ENCODE data around the gene ANKS1B. TPM values are rescaled to one million over a fixed set of nuclear protein-coding genes. Genes with fewer than 3 reads are reported as not detected.

The ANKS1B gene
- total and polyA plus RNA-seq, 3 experiments from 2014 or later, result 0.39 to 0.60 TPM; not detected in 1

GRCh38 chr12:99833397-99833796, 151.3 kb downstream of the ANKS1B start:
- ChIA-PET CTCF (no interaction called here), POLR2A (no interaction called here)
- no peaks in the 10 kb centered on the region for H3K36me3 Mint-ChIP-seq
- H3K9me3 ChIP-seq (ENCODE audit: low read length), result no peaks in the 10 kb centered on the region
- no peak for DNase-seq
- H3K4me1 Mint-ChIP-seq, result no peaks in the 10 kb centered on the region
- H3K27ac Mint-ChIP-seq, result no peak overlapping the region
- H3K4me1 ChIP-seq (ENCODE audit: insufficient read depth, low read length), result no peaks in the 10 kb centered on the region
- H3K4me3 Mint-ChIP-seq, result no peak overlapping the region
- H3K27me3 Mint-ChIP-seq, result no peaks in the 10 kb centered on the region
- no peaks in the 10 kb centered on the region for H3K27me3 ChIP-seq (ENCODE audit: insufficient read depth, low read length, poor library complexity, severe bottlenecking)
- no peak overlapping the region for H3K4me3 ChIP-seq (ENCODE audit: low read length)
- no peaks in the 10 kb centered on the region for H3K36me3 ChIP-seq (ENCODE audit: insufficient read depth, low read length)
- H3K27ac ChIP-seq (ENCODE audit: low read depth, low read length), result no peak overlapping the region
- H3K9me3 Mint-ChIP-seq, result peaks cover 0 to 15% (median 3%) of the 10 kb centered on the region in 5 donors

DNA sequence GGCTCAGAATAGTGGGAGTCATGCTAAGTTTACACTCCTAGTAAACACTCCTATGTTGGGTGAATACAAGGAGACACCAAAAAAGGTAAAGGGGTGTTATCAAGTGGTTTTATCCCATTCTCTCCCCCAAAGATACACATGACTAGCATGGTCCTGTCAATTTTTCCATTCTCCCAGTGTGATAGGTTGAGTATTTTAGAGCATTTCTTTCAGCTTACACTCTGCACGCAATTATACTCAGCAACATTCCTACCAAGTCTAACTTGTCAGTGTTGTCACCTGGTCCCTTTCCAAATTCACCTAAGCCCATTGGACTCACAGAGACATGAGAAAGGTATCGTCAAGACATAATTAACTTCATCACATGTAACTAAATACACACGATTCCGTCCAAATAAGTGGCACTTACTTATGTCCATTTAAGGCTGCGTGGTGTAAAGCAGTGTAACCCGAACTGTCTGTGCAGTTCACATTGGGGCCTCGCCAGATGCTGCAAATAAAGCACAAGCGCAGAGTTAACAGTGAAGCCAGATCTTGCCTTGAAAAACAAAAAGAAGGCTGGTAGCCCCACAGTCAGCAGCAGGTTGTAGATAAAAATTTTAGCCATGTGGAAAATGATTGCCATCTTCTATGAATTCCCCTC, 159.7 kb downstream of the ANKS1B start:
- H3K27ac Mint-ChIP-seq, result no peak overlapping the region
- CTCF ChIA-PET, result no interaction called here

GRCh38 chr12:99822273-99822672, 162.5 kb downstream of the ANKS1B start:
- Mint-ChIP-seq H3K27ac (no peak overlapping the region), H3K27me3 (no peaks in the 10 kb centered on the region), H3K4me1 (no peaks in the 10 kb centered on the region), H3K4me3 (no peak overlapping the region), H3K36me3 (no peaks in the 10 kb centered on the region), H3K9me3 (peaks cover 0 to 11% (median 2%) of the 10 kb centered on the region in 5 donors)
- Histone ChIP-seq H3K9me3 (ENCODE audit: low read length) (no peaks in the 10 kb centered on the region), H3K4me1 (ENCODE audit: insufficient read depth, low read length) (no peaks in the 10 kb centered on the region), H3K4me3 (ENCODE audit: low read length) (no peak overlapping the region), H3K27me3 (ENCODE audit: insufficient read depth, low read length, poor library complexity, severe bottlenecking) (no peaks in the 10 kb centered on the region), H3K36me3 (ENCODE audit: insufficient read depth, low read length) (no peaks in the 10 kb centered on the region), H3K27ac (ENCODE audit: low read depth, low read length) (no peak overlapping the region)
- POLR2A ChIA-PET, result no interaction called here
- DNase-seq, result no peak
- CTCF ChIA-PET, result no interaction called here

More for the DNA sequence above, 159.7 kb downstream of the ANKS1B start:
- Histone ChIP-seq H3K4me1 (ENCODE audit: insufficient read depth, low read length) (no peaks in the 10 kb centered on the region), H3K27ac (ENCODE audit: low read depth, low read length) (no peak overlapping the region), H3K27me3 (ENCODE audit: insufficient read depth, low read length, poor library complexity, severe bottlenecking) (no peaks in the 10 kb centered on the region), H3K4me3 (ENCODE audit: low read length) (no peak overlapping the region), H3K36me3 (ENCODE audit: insufficient read depth, low read length) (no peaks in the 10 kb centered on the region), H3K9me3 (ENCODE audit: low read length) (no peaks in the 10 kb centered on the region)
- no peak overlapping the region for H3K4me3 Mint-ChIP-seq
- no peaks in the 10 kb centered on the region for H3K4me1 Mint-ChIP-seq
- no peak for DNase-seq
- H3K36me3 Mint-ChIP-seq, result no peaks in the 10 kb centered on the region
- H3K9me3 Mint-ChIP-seq, result peaks cover 0 to 14% (median 5%) of the 10 kb centered on the region in 5 donors
- no peaks in the 10 kb centered on the region for H3K27me3 Mint-ChIP-seq
- POLR2A ChIA-PET, result no interaction called here

DNA sequence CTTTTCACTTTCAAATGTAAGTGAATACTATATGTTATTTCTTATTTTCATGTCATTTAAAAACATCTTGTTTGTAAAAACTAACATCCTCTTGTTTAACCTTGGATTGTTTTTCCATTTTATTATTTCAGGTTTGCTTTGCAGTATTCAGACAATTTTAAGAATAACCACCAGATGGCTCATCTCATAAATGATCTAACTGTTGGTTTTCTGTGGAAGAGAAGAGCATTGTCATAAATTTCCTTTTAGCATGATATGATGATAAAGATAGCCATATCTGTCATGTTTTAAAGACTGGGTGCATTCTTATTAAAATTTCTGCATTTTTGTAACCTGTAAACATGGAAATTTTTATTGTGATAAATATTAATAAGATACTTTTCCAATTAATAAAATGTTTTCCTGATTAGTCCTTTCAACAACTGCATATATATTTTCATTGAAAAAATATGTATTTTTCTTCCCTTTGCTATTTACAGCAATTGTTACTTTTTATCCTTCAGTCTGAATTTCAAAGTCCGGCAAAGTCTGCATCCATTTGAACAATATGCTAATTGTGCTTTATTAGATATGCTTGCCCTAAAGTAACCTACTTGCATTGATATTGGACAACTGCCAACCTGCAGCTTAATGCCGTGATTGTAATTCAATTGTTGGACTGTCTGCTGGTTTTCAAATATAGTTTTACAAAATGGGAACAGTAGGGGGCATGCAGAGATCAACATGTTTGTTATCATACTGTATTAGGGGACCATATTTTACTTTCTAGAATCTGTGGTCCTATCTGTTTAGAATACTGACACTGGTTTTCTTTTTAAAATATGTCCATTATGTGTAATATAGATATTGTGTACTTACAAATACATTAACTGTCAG, 173.8 kb downstream of the ANKS1B start:
- no peaks in the 10 kb centered on the region for H3K27me3 ChIP-seq (ENCODE audit: insufficient read depth, low read length, poor library complexity, severe bottlenecking)
- Mint-ChIP-seq H3K36me3 (no peaks in the 10 kb centered on the region), H3K4me3 (no peak overlapping the region), H3K9me3 (peaks cover 0 to 8% (median 0%) of the 10 kb centered on the region in 5 donors), H3K27me3 (no peaks in the 10 kb centered on the region), H3K4me1 (no peaks in the 10 kb centered on the region), H3K27ac (no peak overlapping the region)
- H3K9me3 ChIP-seq (ENCODE audit: low read length), result no peaks in the 10 kb centered on the region
- no peaks in the 10 kb centered on the region for H3K36me3 ChIP-seq (ENCODE audit: insufficient read depth, low read length)
- CTCF ChIA-PET, result no interaction called here
- no peak overlapping the region for H3K4me3 ChIP-seq (ENCODE audit: low read length)
- no peaks in the 10 kb centered on the region for H3K4me1 ChIP-seq (ENCODE audit: insufficient read depth, low read length)
- H3K27ac ChIP-seq (ENCODE audit: low read depth, low read length), result no peak overlapping the region
- POLR2A ChIA-PET, result no interaction called here
- no peak for DNase-seq

GRCh38 chr12:99809909-99810308, 174.8 kb downstream of the ANKS1B start:
- DNase-seq, result no peak
- peaks cover 0 to 8% (median 1%) of the 10 kb centered on the region in 5 donors for H3K9me3 Mint-ChIP-seq
- H3K27ac Mint-ChIP-seq, result no peak overlapping the region
- no peaks in the 10 kb centered on the region for H3K4me1 Mint-ChIP-seq
- POLR2A ChIA-PET, result no interaction called here
- no peak overlapping the region for H3K4me3 Mint-ChIP-seq
- no peak overlapping the region for H3K4me3 ChIP-seq (ENCODE audit: low read length)
- H3K36me3 Mint-ChIP-seq, result no peaks in the 10 kb centered on the region
- H3K4me1 ChIP-seq (ENCODE audit: insufficient read depth, low read length), result no peaks in the 10 kb centered on the region
- CTCF ChIA-PET, result no interaction called here
- no peaks in the 10 kb centered on the region for H3K9me3 ChIP-seq (ENCODE audit: low read length)
- no peak overlapping the region for H3K27ac ChIP-seq (ENCODE audit: low read depth, low read length)
- H3K27me3 Mint-ChIP-seq, result no peaks in the 10 kb centered on the region
- no peaks in the 10 kb centered on the region for H3K36me3 ChIP-seq (ENCODE audit: insufficient read depth, low read length)
- H3K27me3 ChIP-seq (ENCODE audit: insufficient read depth, low read length, poor library complexity, severe bottlenecking), result no peaks in the 10 kb centered on the region

- Histone ChIP-seq H3K4me3 (ENCODE audit: low read length) (no peak overlapping the region), H3K9me3 (ENCODE audit: low read length) (no peaks in the 10 kb centered on the region), H3K27ac (ENCODE audit: low read depth, low read length) (no peak overlapping the region), H3K27me3 (ENCODE audit: insufficient read depth, low read length, poor library complexity, severe bottlenecking) (no peaks in the 10 kb centered on the region), H3K36me3 (ENCODE audit: insufficient read depth, low read length) (no peaks in the 10 kb centered on the region), H3K4me1 (ENCODE audit: insufficient read depth, low read length) (no peaks in the 10 kb centered on the region)
- no peak for DNase-seq
- Mint-ChIP-seq H3K4me3 (no peak overlapping the region), H3K4me1 (no peaks in the 10 kb centered on the region), H3K27ac (no peak overlapping the region), H3K9me3 (peaks cover 0 to 8% (median 3%) of the 10 kb centered on the region in 5 donors), H3K36me3 (no peaks in the 10 kb centered on the region), H3K27me3 (no peaks in the 10 kb centered on the region)
- ChIA-PET POLR2A (no interaction called here), CTCF (no interaction called here)
Observed at GRCh38 chr12:99806304-99806703, 178.4 kb downstream of the ANKS1B start.

DNA sequence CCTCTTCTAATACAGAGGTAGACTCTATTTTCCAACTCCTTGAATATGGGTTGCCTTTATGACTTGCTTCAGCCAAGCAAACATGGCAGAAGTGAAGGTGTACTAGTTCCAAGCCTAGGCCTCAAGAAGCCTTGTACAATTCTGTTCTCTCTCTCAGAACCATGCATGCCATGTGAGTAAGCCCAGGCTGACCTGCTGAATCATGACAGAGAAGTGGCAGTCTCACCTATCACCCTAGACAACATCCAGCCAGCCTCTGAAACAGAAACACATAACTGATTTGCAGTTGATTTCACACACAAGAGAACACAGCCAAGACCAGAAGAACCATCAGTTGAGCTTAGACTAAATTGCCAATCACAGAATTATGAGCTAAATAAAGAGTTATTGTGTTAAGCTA, 180.0 kb downstream of the ANKS1B start:
- no peaks in the 10 kb centered on the region for H3K4me1 Mint-ChIP-seq
- no peaks in the 10 kb centered on the region for H3K4me1 ChIP-seq (ENCODE audit: insufficient read depth, low read length)
- H3K27me3 Mint-ChIP-seq, result no peaks in the 10 kb centered on the region
- H3K27ac Mint-ChIP-seq, result no peak overlapping the region
- H3K27me3 ChIP-seq (ENCODE audit: insufficient read depth, low read length, poor library complexity, severe bottlenecking), result no peaks in the 10 kb centered on the region
- H3K36me3 Mint-ChIP-seq, result no peaks in the 10 kb centered on the region
- no peak overlapping the region for H3K4me3 ChIP-seq (ENCODE audit: low read length)
- peaks cover 0 to 8% (median 3%) of the 10 kb centered on the region in 5 donors for H3K9me3 Mint-ChIP-seq
- no peak overlapping the region for H3K4me3 Mint-ChIP-seq
- no peaks in the 10 kb centered on the region for H3K36me3 ChIP-seq (ENCODE audit: insufficient read depth, low read length)
- no peak overlapping the region for H3K27ac ChIP-seq (ENCODE audit: low read depth, low read length)
- ChIA-PET POLR2A (no interaction called here), CTCF (no interaction called here)
- H3K9me3 ChIP-seq (ENCODE audit: low read length), result no peaks in the 10 kb centered on the region
- DNase-seq, result no peak

GRCh38 chr12:99800605-99801004, 184.1 kb downstream of the ANKS1B start:
- no peaks in the 10 kb centered on the region for H3K27me3 ChIP-seq (ENCODE audit: insufficient read depth, low read length, poor library complexity, severe bottlenecking)
- no peak overlapping the region for H3K4me3 ChIP-seq (ENCODE audit: low read length)
- H3K9me3 ChIP-seq (ENCODE audit: low read length), result no peaks in the 10 kb centered on the region
- POLR2A ChIA-PET, result no interaction called here
- no peak overlapping the region for H3K4me3 Mint-ChIP-seq
- no peaks in the 10 kb centered on the region for H3K36me3 Mint-ChIP-seq
- CTCF ChIA-PET, result interaction anchor here (0.7 kb wide), 1 partner anchor 59 kb away, joined by 4 read pairs; no protein-coding TSS in a partner anchor
- no peak overlapping the region for H3K27ac Mint-ChIP-seq
- DNase-seq, result no peak
- H3K27me3 Mint-ChIP-seq, result peaks cover 0 to 1% of the 10 kb centered on the region in 2 donors
- no peak overlapping the region for H3K27ac ChIP-seq (ENCODE audit: low read depth, low read length)
- no peaks in the 10 kb centered on the region for H3K4me1 Mint-ChIP-seq
- no peaks in the 10 kb centered on the region for H3K4me1 ChIP-seq (ENCODE audit: insufficient read depth, low read length)
- H3K36me3 ChIP-seq (ENCODE audit: insufficient read depth, low read length), result no peaks in the 10 kb centered on the region
- H3K9me3 Mint-ChIP-seq, result peaks cover 0 to 6% (median 1%) of the 10 kb centered on the region in 5 donors
